Astrocyte (in vitro differentiated cells and primary cell): ENCODE measurements around the gene ONECUT3. TPM values are rescaled to one million over a fixed set of nuclear protein-coding genes. Genes with fewer than 3 reads are reported as not detected.
A peak's percentile ranks its signal among the peaks of the same experiment; 100 is the strongest.

Experiments
- DNase-seq: peaks from one replicate; pipeline ENCODE4 v3.0.0-alpha.2; 2010; ENCODE audit warnings: low read depth
- FAIRE-seq: peaks from 2 replicates; lab custom pipeline; 2011; peaks lifted over from hg19 to GRCh38; lab: Jason Lieb, UNC
- H2AFZ ChIP-seq: 2 replicates; pipeline ENCODE4 v1.6.0; 2012; ENCODE audit warnings: low read depth, low read length, inconsistent platforms
- H3K27ac ChIP-seq: 2 replicates; pipeline ENCODE4 v1.5.1; 2011; ENCODE audit warnings: low read depth, low read length, inconsistent platforms
- H3K27me3 ChIP-seq: 2 replicates; pipeline ENCODE4 v1.6.0; 2011; ENCODE audit warnings: low read length, inconsistent platforms; ENCODE audit not compliant: insufficient read depth
- H3K36me3 ChIP-seq: 2 replicates; pipeline ENCODE4 v1.5.1; 2011; ENCODE audit warnings: low read length, inconsistent platforms; ENCODE audit not compliant: insufficient read depth
- H3K4me1 ChIP-seq: 2 replicates; pipeline ENCODE4 v1.5.1; 2011; ENCODE audit warnings: low read length, inconsistent platforms; ENCODE audit not compliant: insufficient read depth
- H3K4me2 ChIP-seq: 2 replicates; pipeline ENCODE4 v1.6.0; 2012; ENCODE audit warnings: low read length, inconsistent platforms
- H3K4me3 ChIP-seq: 2 replicates; pipeline ENCODE4 v1.5.1; 2011; ENCODE audit warnings: low read depth, mild to moderate bottlenecking, low read length, inconsistent platforms; ENCODE audit not compliant: insufficient read depth
- H3K79me2 ChIP-seq: 2 replicates; pipeline ENCODE4 v1.6.0; 2012; ENCODE audit warnings: mild to moderate bottlenecking, low read length, inconsistent platforms; ENCODE audit not compliant: insufficient read depth
- H3K9ac ChIP-seq: 2 replicates; pipeline ENCODE4 v1.6.0; 2012; ENCODE audit warnings: mild to moderate bottlenecking, low read length, inconsistent platforms
- H3K9me3 ChIP-seq: 2 replicates; pipeline ENCODE4 v1.5.1; 2012; ENCODE audit warnings: low read depth, mild to moderate bottlenecking, low read length, inconsistent platforms; ENCODE audit not compliant: insufficient read depth
- H4K20me1 ChIP-seq: 2 replicates; pipeline ENCODE4 v1.6.0; 2012; ENCODE audit warnings: low read length, inconsistent platforms; ENCODE audit not compliant: insufficient read depth
- H3K27ac Mint-ChIP-seq: one replicate; pipeline ENCODE4 v1.8.0; 2021; ENCODE audit warnings: mild to moderate bottlenecking, mixed read lengths; ENCODE audit not compliant: unreplicated experiment
- H3K27me3 Mint-ChIP-seq: one replicate; pipeline ENCODE4 v1.8.0; 2021; ENCODE audit warnings: low read depth, mixed read lengths; ENCODE audit not compliant: unreplicated experiment
- H3K36me3 Mint-ChIP-seq: one replicate; pipeline ENCODE4 v1.8.0; 2021; ENCODE audit warnings: low read depth, mixed read lengths; ENCODE audit not compliant: unreplicated experiment
- H3K4me1 Mint-ChIP-seq: one replicate; pipeline ENCODE4 v1.8.0; 2021; ENCODE audit warnings: low read depth, mixed read lengths; ENCODE audit not compliant: unreplicated experiment
- H3K4me3 Mint-ChIP-seq: one replicate; pipeline ENCODE4 v1.8.0; 2021; ENCODE audit warnings: mild to moderate bottlenecking, moderate library complexity, mixed read lengths; ENCODE audit not compliant: unreplicated experiment
- H3K9me3 Mint-ChIP-seq: one replicate; pipeline ENCODE4 v1.8.0; 2021; ENCODE audit warnings: mild to moderate bottlenecking, mixed read lengths; ENCODE audit not compliant: unreplicated experiment
- EZH2 ChIP-seq: IDR thresholded peaks from 2 replicates; pipeline ENCODE4 v1.6.1; 2012; ENCODE audit warnings: mild to moderate bottlenecking, low read length, inconsistent platforms; ENCODE audit not compliant: insufficient read depth
- total RNA-seq: library from RNA; stranded (reverse); gene quantifications from 2 replicates; pipeline ENCODE4 v1.2.1, GENCODE V29; 2021
- TF ChIP-seq, protein P1 (sequence below): IDR thresholded peaks from 2 replicates; pipeline ENCODE4 v1.5.1; 2011; ENCODE audit warnings: low read depth, mild to moderate bottlenecking, inconsistent platforms, low read length, moderate library complexity; ENCODE audit not compliant: insufficient read depth

ONECUT3 gene
- total RNA-seq, 1 donor from 2014 or later, result not detected

DNA sequence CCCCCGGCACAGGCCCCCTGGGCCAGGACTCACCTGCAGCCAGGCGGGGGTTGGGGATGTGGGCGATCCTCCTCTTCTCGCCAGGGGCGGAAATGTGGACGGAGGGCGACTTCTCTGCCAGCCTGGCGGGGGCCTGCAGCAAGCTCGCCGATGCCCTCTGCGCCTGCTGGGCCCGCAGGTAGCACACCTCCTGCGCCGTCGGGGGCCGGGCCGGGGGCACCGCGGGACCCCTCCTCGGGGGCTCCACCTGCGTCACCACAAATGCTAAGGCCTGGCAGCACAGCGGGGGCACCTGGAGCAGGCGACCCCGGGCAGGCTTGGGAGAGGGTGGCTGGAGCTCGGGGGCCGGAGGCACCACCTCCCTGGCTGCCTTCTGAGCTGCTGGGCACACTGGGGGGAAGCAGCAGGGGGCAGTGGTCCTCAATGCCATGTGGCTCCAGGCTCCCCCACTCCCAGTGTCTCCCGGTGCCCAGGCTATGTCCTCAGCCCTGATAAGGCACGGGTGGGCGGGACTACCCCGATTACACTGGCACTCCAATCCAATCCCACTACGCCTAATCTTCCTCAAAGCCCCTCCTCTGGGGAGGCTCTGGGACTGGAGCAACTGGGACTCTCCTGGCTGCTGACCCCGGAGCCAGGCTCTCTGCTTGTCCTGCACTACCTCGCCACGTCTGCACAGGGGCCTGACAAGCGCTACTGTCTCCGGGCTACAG is 70.4 kb downstream of the ONECUT3 start:
- H4K20me1 ChIP-seq, result peaks cover 29% of the 10 kb centered on the region
- H2AFZ ChIP-seq, result no peak overlapping the region
- no peaks in the 10 kb centered on the region for H3K9me3 Mint-ChIP-seq
- H3K27me3 Mint-ChIP-seq, result no peaks in the 10 kb centered on the region
- no peak overlapping the region for H3K4me3 Mint-ChIP-seq
- TF ChIP-seq, protein P1, sequence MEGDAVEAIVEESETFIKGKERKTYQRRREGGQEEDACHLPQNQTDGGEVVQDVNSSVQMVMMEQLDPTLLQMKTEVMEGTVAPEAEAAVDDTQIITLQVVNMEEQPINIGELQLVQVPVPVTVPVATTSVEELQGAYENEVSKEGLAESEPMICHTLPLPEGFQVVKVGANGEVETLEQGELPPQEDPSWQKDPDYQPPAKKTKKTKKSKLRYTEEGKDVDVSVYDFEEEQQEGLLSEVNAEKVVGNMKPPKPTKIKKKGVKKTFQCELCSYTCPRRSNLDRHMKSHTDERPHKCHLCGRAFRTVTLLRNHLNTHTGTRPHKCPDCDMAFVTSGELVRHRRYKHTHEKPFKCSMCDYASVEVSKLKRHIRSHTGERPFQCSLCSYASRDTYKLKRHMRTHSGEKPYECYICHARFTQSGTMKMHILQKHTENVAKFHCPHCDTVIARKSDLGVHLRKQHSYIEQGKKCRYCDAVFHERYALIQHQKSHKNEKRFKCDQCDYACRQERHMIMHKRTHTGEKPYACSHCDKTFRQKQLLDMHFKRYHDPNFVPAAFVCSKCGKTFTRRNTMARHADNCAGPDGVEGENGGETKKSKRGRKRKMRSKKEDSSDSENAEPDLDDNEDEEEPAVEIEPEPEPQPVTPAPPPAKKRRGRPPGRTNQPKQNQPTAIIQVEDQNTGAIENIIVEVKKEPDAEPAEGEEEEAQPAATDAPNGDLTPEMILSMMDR, result no peak
- TF ChIP-seq EZH2, result no peak
- peaks cover 2% of the 10 kb centered on the region for H3K4me1 ChIP-seq
- H3K4me3 ChIP-seq, result no peak overlapping the region
- H3K9ac ChIP-seq, result no peak overlapping the region
- H3K27me3 ChIP-seq, result no peaks in the 10 kb centered on the region
- no peaks in the 10 kb centered on the region for H3K9me3 ChIP-seq
- no peaks in the 10 kb centered on the region for H3K36me3 Mint-ChIP-seq
- peaks cover 15% of the 10 kb centered on the region for H3K79me2 ChIP-seq
- H3K27ac ChIP-seq, result no peak overlapping the region
- H3K4me1 Mint-ChIP-seq, result peaks cover 4% of the 10 kb centered on the region
- no peak overlapping the region for H3K27ac Mint-ChIP-seq
- no peaks in the 10 kb centered on the region for H3K36me3 ChIP-seq
- DNase-seq (no peak), FAIRE-seq (no peak)
- H3K4me2 ChIP-seq, result no peak overlapping the region

DNA sequence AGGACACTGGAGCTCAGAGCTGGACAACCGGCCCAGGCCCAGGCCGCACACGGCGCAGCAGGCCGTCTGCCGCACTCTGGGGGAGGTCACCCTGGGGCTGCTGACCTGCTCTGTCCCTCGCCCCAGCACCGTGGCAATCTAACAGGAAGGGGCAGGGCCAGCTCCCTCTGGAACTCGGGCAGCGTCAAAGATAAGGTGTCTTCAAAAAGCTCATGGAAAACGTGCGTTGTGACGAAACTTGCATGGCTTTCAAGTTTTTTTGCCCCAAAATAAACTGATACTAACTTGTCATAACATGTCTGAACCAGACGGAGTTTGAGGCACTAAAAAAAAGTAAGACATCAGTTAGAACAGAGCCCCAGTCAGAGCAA is 70.9 kb downstream of the ONECUT3 start:
- H3K27ac Mint-ChIP-seq, result peak overlapping the region; percentile 66
- DNase-seq, result no peak
- peaks cover 29% of the 10 kb centered on the region for H4K20me1 ChIP-seq
- TF ChIP-seq EZH2, result no peak
- TF ChIP-seq, protein P1, result no peak
- H3K4me1 Mint-ChIP-seq, result peaks cover 4% of the 10 kb centered on the region
- no peaks in the 10 kb centered on the region for H3K9me3 ChIP-seq
- no peak overlapping the region for H3K9ac ChIP-seq
- H3K79me2 ChIP-seq, result peaks cover 15% of the 10 kb centered on the region
- FAIRE-seq, result no peak
- H3K27me3 ChIP-seq, result no peaks in the 10 kb centered on the region
- peaks cover 2% of the 10 kb centered on the region for H3K4me1 ChIP-seq
- no peaks in the 10 kb centered on the region for H3K36me3 Mint-ChIP-seq
- H3K4me3 Mint-ChIP-seq, result no peak overlapping the region
- no peaks in the 10 kb centered on the region for H3K9me3 Mint-ChIP-seq
- H2AFZ ChIP-seq, result no peak overlapping the region
- H3K4me2 ChIP-seq, result no peak overlapping the region
- H3K27me3 Mint-ChIP-seq, result no peaks in the 10 kb centered on the region
- H3K4me3 ChIP-seq, result no peak overlapping the region
- H3K36me3 ChIP-seq, result no peaks in the 10 kb centered on the region
- no peak overlapping the region for H3K27ac ChIP-seq

DNA sequence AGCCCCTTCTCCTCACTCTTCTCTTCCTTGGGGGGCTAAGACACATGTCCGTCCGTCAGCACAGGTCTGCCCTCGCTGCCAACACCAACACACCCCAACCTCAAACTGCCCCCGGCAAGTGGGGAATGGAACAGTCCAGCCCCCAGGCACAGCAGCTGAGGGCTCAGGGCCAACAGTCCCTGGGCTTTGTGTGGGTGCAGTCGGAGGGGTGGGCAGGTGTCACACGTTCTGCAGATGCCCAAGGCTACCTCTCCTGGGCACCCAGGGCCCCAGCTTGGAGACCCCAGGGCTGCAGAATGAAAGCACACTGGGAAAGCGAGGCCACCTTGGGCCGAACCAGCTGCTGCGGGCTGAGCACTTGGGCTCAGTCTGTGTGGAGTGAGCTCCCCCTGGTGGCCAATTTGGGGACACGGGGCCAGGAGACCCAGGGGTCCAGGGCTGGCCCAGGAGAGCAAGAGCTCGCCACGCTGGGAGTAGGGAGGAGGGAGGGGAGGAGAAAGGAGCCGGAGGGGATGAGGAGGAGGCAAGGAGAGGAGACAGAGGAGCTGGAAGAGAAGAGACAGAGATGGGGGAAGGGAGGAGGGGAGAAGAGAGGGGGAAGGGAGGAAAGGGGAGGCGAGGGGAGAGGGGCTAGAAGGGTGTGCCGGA is 72.7 kb downstream of the ONECUT3 start:
- H3K36me3 Mint-ChIP-seq, result peaks cover 3% of the 10 kb centered on the region
- no peaks in the 10 kb centered on the region for H3K36me3 ChIP-seq
- H3K27me3 Mint-ChIP-seq, result no peaks in the 10 kb centered on the region
- H3K4me2 ChIP-seq, result no peak overlapping the region
- peaks cover 24% of the 10 kb centered on the region for H3K79me2 ChIP-seq
- H3K9ac ChIP-seq, result no peak overlapping the region
- no peaks in the 10 kb centered on the region for H3K9me3 Mint-ChIP-seq
- H3K27ac ChIP-seq, result no peak overlapping the region
- H3K9me3 ChIP-seq, result no peaks in the 10 kb centered on the region
- peaks cover 2% of the 10 kb centered on the region for H3K4me1 ChIP-seq
- no peak overlapping the region for H3K27ac Mint-ChIP-seq
- peaks cover 35% of the 10 kb centered on the region for H4K20me1 ChIP-seq
- DNase-seq (peak; percentile 16), FAIRE-seq (no peak)
- no peak overlapping the region for H3K4me3 ChIP-seq
- H3K4me3 Mint-ChIP-seq, result no peak overlapping the region
- peaks cover 4% of the 10 kb centered on the region for H3K4me1 Mint-ChIP-seq
- H2AFZ ChIP-seq, result no peak overlapping the region
- TF ChIP-seq, protein P1, result peak; percentile 62
- TF ChIP-seq EZH2, result no peak
- H3K27me3 ChIP-seq, result no peaks in the 10 kb centered on the region
